GM20000 (cell line): ENCODE results near the gene MYB.

Experiments used
- DNase-seq: peaks from one replicate; pipeline ENCODE4 v3.0.0; 2012; ENCODE audit warnings: low spot score
- TF ChIP-seq, protein P1 (sequence below): IDR thresholded peaks from 2 replicates; pipeline ENCODE4 v1.5.1; 2012; ENCODE audit warnings: mild to moderate bottlenecking, control low read depth; ENCODE audit errors: extremely low read depth, missing control alignments

MYB gene

DNA sequence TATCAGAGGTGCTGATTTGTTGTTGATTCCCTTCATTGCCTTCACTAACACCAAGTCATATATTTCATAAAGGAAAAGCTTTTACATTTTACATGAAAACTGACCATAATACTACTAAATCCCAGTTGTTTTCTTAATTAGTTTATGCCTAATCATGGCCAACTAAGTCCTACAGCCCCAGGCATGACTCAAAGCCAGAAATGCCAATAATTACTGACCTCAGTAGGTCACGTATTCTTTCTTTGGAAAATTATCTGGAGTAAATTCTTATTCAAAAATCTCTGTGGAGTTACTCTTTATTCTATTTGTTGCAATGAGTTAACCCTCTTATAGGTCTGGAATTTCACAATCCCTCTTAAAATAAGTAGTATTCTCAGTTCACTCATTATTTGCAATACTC lies 13.5 kb upstream of the MYB start:
- DNase-seq, result no peak
- TF ChIP-seq, protein P1, sequence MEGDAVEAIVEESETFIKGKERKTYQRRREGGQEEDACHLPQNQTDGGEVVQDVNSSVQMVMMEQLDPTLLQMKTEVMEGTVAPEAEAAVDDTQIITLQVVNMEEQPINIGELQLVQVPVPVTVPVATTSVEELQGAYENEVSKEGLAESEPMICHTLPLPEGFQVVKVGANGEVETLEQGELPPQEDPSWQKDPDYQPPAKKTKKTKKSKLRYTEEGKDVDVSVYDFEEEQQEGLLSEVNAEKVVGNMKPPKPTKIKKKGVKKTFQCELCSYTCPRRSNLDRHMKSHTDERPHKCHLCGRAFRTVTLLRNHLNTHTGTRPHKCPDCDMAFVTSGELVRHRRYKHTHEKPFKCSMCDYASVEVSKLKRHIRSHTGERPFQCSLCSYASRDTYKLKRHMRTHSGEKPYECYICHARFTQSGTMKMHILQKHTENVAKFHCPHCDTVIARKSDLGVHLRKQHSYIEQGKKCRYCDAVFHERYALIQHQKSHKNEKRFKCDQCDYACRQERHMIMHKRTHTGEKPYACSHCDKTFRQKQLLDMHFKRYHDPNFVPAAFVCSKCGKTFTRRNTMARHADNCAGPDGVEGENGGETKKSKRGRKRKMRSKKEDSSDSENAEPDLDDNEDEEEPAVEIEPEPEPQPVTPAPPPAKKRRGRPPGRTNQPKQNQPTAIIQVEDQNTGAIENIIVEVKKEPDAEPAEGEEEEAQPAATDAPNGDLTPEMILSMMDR, result no peak

DNA sequence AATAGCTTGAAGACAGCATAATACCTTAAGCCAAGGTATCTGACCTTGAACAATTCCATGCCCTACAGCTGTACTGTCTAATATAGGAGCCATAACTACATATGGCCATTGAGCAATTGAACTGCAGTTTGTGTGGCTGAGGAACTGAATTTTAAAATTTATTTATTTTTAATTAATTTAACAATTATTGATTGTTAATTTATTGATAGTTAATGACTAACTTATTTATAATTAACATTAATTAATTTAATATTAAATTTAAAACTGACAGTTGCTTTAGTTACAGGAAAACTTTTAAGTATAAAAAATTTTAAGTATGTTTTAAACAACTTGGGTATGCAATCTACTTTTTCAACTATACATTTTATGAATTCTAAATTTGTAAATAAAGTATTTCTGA lies 12.3 kb upstream of the MYB start:
- DNase-seq, result no peak
- TF ChIP-seq, protein P1, result no peak

DNA sequence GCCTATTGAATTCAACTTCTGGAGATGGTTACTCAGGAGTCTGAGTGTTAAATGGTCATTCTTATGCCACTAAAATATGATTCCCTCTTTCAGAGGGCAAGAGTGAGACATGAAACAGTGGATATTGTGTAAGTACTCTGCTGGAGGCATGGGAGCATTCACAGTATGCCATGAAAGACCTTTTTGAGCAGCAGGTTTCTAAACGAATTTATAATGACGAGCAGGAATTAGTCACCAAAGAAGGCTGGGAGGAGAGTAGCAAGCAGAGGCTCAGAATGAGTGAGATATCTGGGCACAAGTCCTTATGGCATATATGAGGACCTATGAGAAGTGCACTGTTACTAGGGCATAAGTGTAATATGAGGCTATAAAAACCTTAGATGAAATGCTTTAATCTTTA lies 10.9 kb upstream of the MYB start:
- DNase-seq, result no peak
- TF ChIP-seq, protein P1, result no peak

DNA sequence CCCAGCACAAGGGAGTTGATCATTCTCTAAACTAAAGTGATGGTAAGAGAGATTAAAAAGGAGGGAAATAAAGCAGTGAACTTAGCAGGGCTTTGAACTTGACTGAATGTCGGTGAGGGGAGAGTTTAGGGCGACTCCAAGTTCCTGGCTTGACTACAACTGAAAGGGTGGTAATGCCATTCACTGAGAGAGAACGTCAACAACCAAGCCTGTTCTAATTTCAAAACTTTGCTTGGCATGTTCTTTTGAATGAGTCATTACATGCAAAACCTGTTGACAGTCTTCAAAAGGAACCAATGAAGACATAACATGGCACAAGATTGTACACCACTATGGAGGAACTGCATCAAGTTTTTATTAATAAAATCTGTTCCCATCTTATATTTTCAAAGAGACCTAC lies 10.3 kb upstream of the MYB start:
- TF ChIP-seq, protein P1, result no peak
- DNase-seq, result no peak

DNA sequence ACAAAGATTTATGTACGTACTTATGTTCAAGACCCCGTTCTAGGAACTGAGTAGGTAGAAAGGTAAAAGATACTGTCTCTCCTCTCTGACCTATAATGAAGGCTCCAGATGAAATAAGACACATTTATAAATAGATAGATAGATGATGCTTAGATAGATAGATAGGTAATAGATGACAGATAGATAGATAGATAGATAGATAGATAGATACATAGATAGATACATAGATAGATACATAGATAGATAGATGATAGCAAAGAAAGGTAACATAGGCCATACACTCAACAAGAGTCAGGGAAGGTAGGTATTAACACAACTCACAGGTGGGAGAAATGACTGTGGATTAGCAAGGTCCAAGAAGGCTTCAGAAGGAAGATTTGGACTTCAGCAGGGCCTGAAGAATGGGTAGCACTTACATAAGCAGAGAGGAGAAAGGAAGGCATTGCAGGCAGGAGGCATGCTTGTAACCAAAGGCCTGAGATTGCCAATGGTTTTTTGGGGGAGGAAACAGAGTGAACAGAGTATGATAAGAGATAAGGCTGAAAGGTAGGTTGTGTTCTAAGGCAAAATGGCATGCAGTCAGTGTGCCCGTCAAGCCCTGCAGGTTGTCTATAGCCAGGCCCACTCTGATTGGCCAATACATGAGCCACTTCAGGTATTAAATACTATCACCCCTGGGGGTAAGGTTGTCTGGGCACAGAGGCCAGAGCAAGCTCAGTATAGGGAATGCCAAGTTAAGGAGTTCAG lies 7.7 kb upstream of the MYB start:
- TF ChIP-seq, protein P1, result no peak

DNA sequence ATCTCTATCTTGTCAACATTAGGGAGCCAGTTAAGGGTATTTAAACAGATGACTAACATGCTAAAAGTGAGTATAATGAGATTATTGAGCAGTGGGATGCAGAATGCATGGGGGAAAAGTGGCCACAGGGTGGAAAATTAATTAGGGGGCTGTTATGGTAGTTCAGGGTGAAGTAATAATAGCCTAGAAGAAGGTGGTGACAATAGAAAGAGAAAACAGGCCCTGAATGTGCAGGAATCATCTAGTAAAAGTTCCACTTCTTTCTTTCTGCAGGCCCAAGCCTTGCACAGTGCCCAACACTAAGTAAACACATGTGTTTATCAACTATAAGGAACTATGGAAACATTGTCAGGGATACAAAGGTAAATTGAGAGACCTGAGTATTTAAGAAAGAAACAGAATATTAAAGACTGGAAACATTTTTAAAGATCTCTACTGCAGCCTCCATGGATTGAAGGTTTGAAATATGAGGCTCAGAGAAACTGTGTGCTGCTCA lies 7.1 kb upstream of the MYB start:
- TF ChIP-seq, protein P1, result no peak
- no peak for DNase-seq

More for the DNA sequence above, 7.7 kb upstream of the MYB start:
- no peak for DNase-seq

DNA sequence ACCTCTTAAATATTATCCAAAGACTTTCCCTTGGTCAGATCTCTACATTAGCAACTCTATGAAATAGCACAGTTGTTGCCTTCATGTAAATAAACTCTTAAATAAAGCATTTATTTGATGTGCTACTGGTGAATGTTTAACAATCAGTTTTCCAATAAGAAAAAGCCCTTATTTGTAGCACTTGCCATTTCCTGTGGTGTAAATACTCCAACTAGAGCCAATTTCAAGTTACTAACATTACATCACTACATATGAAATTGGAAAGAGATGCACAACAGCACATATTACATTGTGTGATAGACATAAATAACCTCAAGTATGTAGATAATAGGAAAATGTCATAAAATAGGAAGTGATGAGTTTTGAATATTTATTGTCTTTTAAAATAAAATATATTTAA lies 5.0 kb upstream of the MYB start:
- no peak for DNase-seq
- TF ChIP-seq, protein P1, result no peak
